RWPE2 (cell line): Measurements from ENCODE around the gene HOXD9.
A peak's percentile ranks its signal among the peaks of the same experiment; 100 is the strongest.

ENCODE experiments used
- ATAC-seq: fragments of 200-7000 bp; cut with Tn5 transposase; 3 replicates; pipeline ENCODE4 v1.9.1; 2021; ENCODE audit warnings: low read depth
- DNase-seq: peaks from one replicate; pipeline ENCODE4 v3.0.0-alpha.2; 2020; ENCODE audit warnings: low spot score
- H3K27ac ChIP-seq: fragments of 450-650 bp; 2 replicates; pipeline ENCODE4 v1.5.1; 2017; ENCODE audit warnings: mild to moderate bottlenecking; ENCODE audit not compliant: poor library complexity, severe bottlenecking
- H3K27me3 ChIP-seq: fragments of 250-450 bp; sonication (Bioruptor Pico); 2 replicates; pipeline ENCODE4 v1.5.1; 2021; ENCODE audit warnings: mild to moderate bottlenecking, moderate library complexity; ENCODE audit not compliant: insufficient read depth, poor library complexity, severe bottlenecking
- H3K36me3 ChIP-seq: fragments of 250-450 bp; sonication (Bioruptor Pico); 2 replicates; pipeline ENCODE4 v1.5.1; 2020; ENCODE audit warnings: low read depth, mild to moderate bottlenecking, moderate library complexity
- H3K4me1 ChIP-seq: fragments of 250-450 bp; sonication (Bioruptor Pico); 2 replicates; pipeline ENCODE4 v1.5.1; 2021; ENCODE audit warnings: mild to moderate bottlenecking, moderate library complexity; ENCODE audit not compliant: insufficient read depth, poor library complexity, severe bottlenecking
- H3K4me3 ChIP-seq: fragments of 250-450 bp; sonication (Bioruptor Pico); 2 replicates; pipeline ENCODE4 v1.5.1; 2021; ENCODE audit warnings: mild to moderate bottlenecking, moderate library complexity; ENCODE audit not compliant: severe bottlenecking
- H3K9me3 ChIP-seq: fragments of 250-450 bp; sonication (Bioruptor Pico); 2 replicates; pipeline ENCODE4 v1.5.1; 2021; ENCODE audit warnings: mild to moderate bottlenecking, moderate library complexity; ENCODE audit not compliant: severe bottlenecking
- TF ChIP-seq, protein P1 (sequence below): fragments of 450-650 bp; IDR thresholded peaks from one replicate; pipeline ENCODE4 v1.5.1; 2017; ENCODE audit warnings: mild to moderate bottlenecking, moderate library complexity; ENCODE audit not compliant: poor library complexity, severe bottlenecking

Gene HOXD9

DNA sequence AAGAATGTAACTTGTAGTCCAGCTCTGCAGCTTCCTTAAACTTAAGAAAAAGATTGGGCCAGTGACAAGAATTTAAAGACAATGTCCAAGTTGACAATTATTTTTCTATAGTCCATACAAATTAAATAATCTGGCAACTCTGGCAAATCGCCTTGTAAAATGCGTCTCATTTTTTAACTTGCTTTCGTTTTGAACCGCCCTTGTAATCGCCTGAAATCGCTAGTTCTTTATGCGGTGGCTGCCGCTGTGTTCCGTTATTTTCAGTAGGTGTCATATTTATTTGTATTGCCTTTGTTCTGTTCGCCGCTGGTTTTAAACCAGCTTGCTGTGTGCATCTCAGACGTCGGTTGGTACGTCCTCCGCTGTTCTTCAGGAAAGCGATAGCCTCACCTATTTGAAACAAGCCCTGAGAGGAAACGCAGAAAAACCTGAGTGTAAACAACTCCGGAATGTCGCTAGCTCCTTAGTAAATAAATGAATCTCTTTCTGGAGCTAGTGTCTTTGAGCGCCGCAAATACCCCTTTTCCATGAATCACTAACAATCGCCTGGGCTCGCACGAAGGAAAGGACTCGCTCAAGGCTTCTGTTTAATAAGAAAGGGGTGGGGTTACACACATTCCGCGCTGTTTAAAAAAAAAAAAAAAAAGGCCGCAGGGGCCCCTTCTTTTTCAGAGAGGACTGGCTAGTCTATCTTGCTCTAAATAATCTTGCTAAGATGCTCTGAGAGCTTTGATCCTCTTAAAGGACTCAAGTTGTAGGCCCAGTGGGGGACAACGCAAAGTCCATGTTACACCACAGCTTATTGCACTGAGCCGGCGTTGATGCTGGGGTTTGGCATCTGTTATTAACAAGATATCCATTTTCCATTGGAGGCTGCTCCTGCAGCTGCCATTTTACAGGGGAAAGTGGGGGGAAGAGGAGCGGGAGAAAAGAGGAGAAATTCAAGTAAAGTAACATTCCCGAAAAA is 10.0 kb downstream of the HOXD9 start:
- peaks cover 10% of the 10 kb centered on the region for H3K4me1 ChIP-seq
- no peaks in the 10 kb centered on the region for H3K9me3 ChIP-seq
- H3K27me3 ChIP-seq = no peaks in the 10 kb centered on the region
- ATAC-seq = no peak
- H3K27ac ChIP-seq = no peak overlapping the region
- no peak overlapping the region for H3K4me3 ChIP-seq
- H3K36me3 ChIP-seq = no peaks in the 10 kb centered on the region
- TF ChIP-seq, protein P1, sequence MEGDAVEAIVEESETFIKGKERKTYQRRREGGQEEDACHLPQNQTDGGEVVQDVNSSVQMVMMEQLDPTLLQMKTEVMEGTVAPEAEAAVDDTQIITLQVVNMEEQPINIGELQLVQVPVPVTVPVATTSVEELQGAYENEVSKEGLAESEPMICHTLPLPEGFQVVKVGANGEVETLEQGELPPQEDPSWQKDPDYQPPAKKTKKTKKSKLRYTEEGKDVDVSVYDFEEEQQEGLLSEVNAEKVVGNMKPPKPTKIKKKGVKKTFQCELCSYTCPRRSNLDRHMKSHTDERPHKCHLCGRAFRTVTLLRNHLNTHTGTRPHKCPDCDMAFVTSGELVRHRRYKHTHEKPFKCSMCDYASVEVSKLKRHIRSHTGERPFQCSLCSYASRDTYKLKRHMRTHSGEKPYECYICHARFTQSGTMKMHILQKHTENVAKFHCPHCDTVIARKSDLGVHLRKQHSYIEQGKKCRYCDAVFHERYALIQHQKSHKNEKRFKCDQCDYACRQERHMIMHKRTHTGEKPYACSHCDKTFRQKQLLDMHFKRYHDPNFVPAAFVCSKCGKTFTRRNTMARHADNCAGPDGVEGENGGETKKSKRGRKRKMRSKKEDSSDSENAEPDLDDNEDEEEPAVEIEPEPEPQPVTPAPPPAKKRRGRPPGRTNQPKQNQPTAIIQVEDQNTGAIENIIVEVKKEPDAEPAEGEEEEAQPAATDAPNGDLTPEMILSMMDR = no peak
- no peak for DNase-seq

DNA sequence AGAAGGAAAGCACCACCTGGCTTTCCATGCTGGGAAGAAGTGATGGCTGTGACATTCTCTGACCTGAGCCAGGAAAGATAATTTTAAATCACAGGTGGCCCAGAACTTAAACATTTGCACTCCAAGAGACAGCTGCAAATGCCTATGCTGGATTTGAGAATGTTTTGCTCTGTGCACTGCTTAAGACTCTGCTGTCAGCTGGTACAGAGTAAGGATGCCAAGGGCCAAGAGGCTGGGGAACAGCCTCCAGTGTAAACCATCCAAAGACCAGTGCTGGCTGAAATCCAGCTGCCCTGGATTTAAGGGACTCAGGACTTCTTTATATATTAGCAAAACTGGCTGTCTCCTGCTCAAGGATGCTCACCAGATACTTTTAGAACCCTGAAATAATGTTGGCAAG is 10.9 kb downstream of the HOXD9 start:
- Histone ChIP-seq H3K36me3 (no peaks in the 10 kb centered on the region), H3K4me3 (no peak overlapping the region), H3K27ac (no peak overlapping the region), H3K9me3 (no peaks in the 10 kb centered on the region), H3K27me3 (no peaks in the 10 kb centered on the region), H3K4me1 (peaks cover 10% of the 10 kb centered on the region)
- DNase-seq (no peak), ATAC-seq (no peak)
- TF ChIP-seq, protein P1 = no peak

DNA sequence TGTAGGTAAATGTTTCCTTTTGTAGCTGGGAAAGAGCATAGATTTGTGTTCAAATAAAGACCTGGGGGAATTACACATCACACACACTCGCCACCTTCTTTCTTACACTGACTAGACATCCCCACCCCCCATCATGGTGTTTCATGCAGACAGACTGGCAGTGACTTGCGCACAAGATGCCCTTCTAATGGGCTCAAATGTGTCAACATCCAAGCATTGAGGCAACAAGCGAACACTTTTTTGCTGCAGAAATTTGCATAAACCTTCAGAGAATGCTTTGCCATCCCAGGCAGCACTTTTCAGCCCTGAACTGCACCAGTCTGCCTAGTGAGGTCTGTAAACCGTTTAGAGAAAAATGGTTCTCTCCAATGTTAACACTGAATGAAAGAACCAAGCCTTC is 11.5 kb downstream of the HOXD9 start:
- Histone ChIP-seq H3K4me3 (no peak overlapping the region), H3K36me3 (no peaks in the 10 kb centered on the region), H3K4me1 (peaks cover 10% of the 10 kb centered on the region), H3K27me3 (no peaks in the 10 kb centered on the region), H3K27ac (no peak overlapping the region), H3K9me3 (no peaks in the 10 kb centered on the region)
- TF ChIP-seq, protein P1 = no peak
- no peak for DNase-seq
- no peak for ATAC-seq

DNA sequence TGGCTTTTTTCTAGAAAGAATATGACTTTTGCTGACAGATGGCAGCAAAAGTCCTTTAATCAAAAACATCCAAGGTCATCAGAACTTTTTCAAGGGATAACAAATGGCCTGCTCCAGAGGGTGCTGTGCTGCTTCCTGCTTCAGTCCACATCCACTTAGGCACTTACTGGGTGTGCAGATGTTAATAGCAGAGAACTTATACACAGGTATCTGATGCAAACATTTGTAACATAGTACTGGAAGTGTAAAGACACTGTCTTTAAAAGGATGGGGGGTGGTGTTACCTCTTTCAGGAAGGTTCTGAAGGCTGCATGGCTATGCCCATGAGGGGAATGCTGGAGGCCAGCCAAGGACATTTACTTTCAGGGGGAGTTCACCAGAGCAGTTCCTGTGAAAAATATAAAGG is 12.5 kb downstream of the HOXD9 start:
- H3K27ac ChIP-seq = peak overlapping the region; percentile 50
- peaks cover 10% of the 10 kb centered on the region for H3K4me1 ChIP-seq
- ATAC-seq (peak; percentile 30; the same call in 2 of the 3 replicates), DNase-seq (no peak)
- no peaks in the 10 kb centered on the region for H3K27me3 ChIP-seq
- no peaks in the 10 kb centered on the region for H3K9me3 ChIP-seq
- no peaks in the 10 kb centered on the region for H3K36me3 ChIP-seq
- H3K4me3 ChIP-seq = no peak overlapping the region
- TF ChIP-seq, protein P1 = peak; percentile 33
